Effector memory CD8-positive, alpha-beta T cell (primary cell): Measurements from ENCODE around the gene TAMM41.

Source experiments
- ATAC-seq: fragments of 150-1000 bp; cut with Tn5 transposase; replicated peaks from 2 replicates; pipeline ENCODE4 v1.10.0; 2021; ENCODE audit warnings: mild to moderate bottlenecking, moderate library complexity
- DNase-seq, 3 experiments: peaks; one replicate each; pipeline ENCODE4 v3.0.0; 2021
- H3K27ac Mint-ChIP-seq, 2 donors: one replicate each; pipeline ENCODE4 v1.8.0; 2022; ENCODE audit warnings: mild to moderate bottlenecking in 2 of 2, mixed read lengths in 2 of 2, moderate library complexity in 2 of 2
- H3K27me3 Mint-ChIP-seq, 2 donors: one replicate each; pipeline ENCODE4 v1.8.0; 2022; ENCODE audit warnings: mixed read lengths in 2 of 2
- H3K36me3 Mint-ChIP-seq: one replicate; pipeline ENCODE4 v1.8.0; 2022; ENCODE audit warnings: mild to moderate bottlenecking, moderate library complexity, mixed read lengths; ENCODE audit not compliant: insufficient read depth
- H3K4me1 Mint-ChIP-seq, 2 donors: one replicate each; pipeline ENCODE4 v1.8.0; 2022; ENCODE audit warnings: low read depth in 2 of 2, mixed read lengths in 2 of 2
- H3K4me3 Mint-ChIP-seq, 2 donors: one replicate each; pipeline ENCODE4 v1.8.0; 2022; ENCODE audit warnings: mild to moderate bottlenecking in 2 of 2, mixed read lengths in 2 of 2, moderate library complexity in 2 of 2
- H3K9me3 Mint-ChIP-seq, 2 donors: one replicate each; pipeline ENCODE4 v1.8.0; 2022; ENCODE audit warnings: mixed read lengths in 2 of 2

TAMM41 gene

DNA sequence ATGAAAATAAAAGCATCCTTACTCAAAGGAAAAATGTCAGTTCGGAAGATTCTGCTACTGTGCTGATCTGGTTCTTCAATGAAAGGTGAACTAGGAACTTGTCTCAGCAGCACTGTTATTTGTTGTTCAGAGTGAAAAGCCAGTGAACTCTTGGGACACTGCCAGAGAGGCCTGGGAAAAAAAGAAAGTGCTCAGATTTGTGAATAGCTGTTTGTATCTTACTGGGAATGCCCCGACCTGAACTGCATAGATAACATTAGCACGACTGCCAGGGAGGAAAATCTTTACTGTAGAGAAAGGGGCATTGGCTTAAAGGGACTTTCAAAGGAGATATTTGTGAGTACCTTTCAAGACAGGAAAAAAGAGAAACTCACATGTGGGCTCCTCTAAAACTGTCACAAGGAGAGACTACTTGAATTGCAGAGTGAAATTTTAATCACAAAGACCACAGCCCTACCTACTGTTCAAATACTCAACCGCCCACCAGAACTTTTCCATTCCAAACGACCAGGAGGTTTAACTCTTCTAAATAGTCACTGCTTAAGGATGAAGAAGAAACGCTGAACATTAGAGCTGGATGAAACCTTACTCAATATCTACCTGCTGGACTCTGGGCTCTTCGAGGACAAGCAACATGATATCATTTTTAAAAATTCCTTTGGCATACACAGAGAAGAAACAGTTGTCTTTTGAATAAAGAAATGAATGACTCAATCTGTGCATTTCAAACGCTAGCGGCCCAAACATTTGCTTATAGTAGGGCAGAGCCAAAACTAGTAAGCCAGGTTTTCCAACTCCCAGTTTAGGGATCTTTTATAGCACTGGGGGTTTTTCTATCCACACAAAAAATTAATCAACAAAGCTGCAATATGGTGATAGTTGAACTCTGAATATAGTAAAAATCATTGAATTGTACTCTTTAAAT, 13.4 kb downstream of the TAMM41 start:
- H3K4me1 Mint-ChIP-seq = peaks cover 0 to 4% of the 10 kb centered on the region in 2 donors
- peaks cover 67% of the 10 kb centered on the region for H3K36me3 Mint-ChIP-seq
- no peaks in the 10 kb centered on the region for H3K9me3 Mint-ChIP-seq
- DNase-seq (no peak), ATAC-seq (no peak)
- H3K27ac Mint-ChIP-seq = no peak overlapping the region
- no peak overlapping the region for H3K4me3 Mint-ChIP-seq
- H3K27me3 Mint-ChIP-seq = no peaks in the 10 kb centered on the region

DNA sequence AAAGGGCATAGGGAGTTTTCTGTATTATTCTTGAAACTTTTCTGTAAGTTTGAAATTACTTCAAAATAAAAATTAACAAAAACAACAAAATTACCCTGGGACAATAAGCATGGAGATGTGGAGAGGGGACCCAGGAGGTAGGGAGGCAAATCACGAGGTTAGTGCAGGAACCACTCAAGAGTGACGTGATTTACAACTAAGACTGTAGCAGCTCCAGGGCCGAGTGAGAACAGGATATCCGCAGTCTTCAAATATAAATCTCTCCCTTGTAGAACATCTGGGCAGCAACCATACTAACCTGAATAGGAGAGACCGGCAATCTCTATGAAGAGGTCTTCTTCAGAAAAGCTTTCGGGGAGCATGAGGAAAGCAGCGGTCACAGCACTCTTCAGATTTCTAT, 17.3 kb downstream of the TAMM41 start:
- Mint-ChIP-seq H3K27ac (no peak overlapping the region), H3K36me3 (peaks cover 74% of the 10 kb centered on the region), H3K4me3 (no peak overlapping the region), H3K27me3 (no peaks in the 10 kb centered on the region), H3K4me1 (peaks cover 0 to 7% of the 10 kb centered on the region in 2 donors), H3K9me3 (no peaks in the 10 kb centered on the region)
- DNase-seq (no peak), ATAC-seq (no peak)

DNA sequence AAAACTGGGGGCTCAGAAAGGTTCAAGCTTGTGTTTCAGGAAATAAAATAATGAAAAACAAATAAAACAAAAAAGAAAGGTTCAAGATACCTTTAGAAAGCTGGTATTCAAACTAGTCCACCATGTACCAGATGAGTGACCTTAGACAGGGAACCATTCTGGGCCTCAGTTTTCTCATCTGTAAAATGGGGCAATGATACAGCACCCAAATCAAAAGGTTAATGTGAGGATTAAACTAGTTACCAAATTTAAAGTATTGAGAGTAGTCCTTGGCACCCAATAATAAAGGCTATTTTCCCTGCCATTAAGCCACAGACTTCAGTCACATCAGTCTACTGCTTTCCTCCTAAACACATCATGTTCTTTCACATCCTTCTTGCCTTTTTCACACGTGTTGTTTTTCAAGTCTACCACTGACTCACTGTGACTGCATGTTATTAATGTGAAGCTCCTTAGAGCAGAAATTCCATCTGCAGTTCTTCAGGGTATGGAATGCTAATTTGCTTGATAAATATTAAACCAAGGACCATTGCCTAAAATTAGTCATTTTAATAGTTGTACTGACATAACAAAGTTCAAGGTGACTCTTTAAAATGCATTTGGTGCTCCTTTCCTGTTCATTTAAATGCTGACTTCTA, 19.9 kb downstream of the TAMM41 start:
- no peak overlapping the region for H3K27ac Mint-ChIP-seq
- peaks cover 75% of the 10 kb centered on the region for H3K36me3 Mint-ChIP-seq

DNA sequence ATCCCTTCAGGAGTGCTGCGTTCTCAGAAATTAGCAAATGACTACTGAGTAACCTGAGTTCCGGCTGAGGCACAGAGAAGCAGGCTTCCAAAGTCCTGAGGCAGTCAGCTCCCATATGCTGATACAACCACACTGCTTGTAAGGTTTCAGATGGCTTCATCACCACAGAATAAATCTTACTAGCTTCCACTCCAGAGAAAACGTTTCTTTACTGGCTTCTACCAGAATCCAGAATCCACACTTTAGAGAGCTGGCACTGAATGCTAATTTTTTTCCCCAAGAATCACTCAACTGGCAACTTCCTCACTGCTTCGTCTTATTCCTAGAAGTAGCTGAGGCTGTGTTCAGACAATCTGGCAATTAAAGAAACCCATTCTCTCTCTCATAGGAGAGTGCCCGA, 21.4 kb downstream of the TAMM41 start:
- Mint-ChIP-seq H3K36me3 (peaks cover 70% of the 10 kb centered on the region), H3K4me3 (no peak overlapping the region), H3K9me3 (no peaks in the 10 kb centered on the region), H3K27ac (no peak overlapping the region), H3K27me3 (no peaks in the 10 kb centered on the region), H3K4me1 (peaks cover 3 to 11% of the 10 kb centered on the region in 2 donors)
- DNase-seq (no peak), ATAC-seq (no peak)

More for the DNA sequence above, 19.9 kb downstream of the TAMM41 start:
- ATAC-seq = no peak
- Mint-ChIP-seq H3K4me3 (no peak overlapping the region), H3K9me3 (no peaks in the 10 kb centered on the region), H3K27me3 (no peaks in the 10 kb centered on the region), H3K4me1 (peaks cover 0 to 8% of the 10 kb centered on the region in 2 donors)
- no peak for DNase-seq

DNA sequence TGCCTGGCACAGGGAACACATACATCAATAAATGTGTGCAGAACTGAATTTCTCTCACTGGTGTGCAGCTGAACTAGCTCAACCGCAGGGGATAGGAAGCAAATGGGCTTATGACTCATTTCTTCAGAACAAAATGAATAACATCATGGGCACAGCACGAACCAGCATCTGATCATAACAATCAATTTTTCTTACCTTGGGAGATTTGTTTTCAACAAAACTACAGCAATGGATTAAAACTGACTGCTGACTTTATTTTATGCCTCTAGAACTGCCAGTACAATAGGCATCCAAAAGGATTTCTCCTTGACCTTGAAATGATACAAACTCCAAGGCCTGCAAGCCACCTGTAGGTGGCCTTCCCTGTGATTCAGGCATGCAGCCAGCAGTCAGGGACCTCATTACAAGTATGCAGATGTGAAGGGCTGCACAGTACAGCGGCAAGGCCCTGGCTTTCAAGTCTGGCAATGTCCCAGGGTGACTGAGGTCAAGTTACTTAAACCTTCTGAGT, 26.1 kb downstream of the TAMM41 start:
- no peak for DNase-seq
- peaks cover 45% of the 10 kb centered on the region for H3K36me3 Mint-ChIP-seq
- ATAC-seq = no peak
- H3K4me1 Mint-ChIP-seq = peaks cover 6 to 8% of the 10 kb centered on the region in 2 donors
- no peak overlapping the region for H3K4me3 Mint-ChIP-seq
- H3K9me3 Mint-ChIP-seq = no peaks in the 10 kb centered on the region
- H3K27ac Mint-ChIP-seq = no peak overlapping the region
- no peaks in the 10 kb centered on the region for H3K27me3 Mint-ChIP-seq

DNA sequence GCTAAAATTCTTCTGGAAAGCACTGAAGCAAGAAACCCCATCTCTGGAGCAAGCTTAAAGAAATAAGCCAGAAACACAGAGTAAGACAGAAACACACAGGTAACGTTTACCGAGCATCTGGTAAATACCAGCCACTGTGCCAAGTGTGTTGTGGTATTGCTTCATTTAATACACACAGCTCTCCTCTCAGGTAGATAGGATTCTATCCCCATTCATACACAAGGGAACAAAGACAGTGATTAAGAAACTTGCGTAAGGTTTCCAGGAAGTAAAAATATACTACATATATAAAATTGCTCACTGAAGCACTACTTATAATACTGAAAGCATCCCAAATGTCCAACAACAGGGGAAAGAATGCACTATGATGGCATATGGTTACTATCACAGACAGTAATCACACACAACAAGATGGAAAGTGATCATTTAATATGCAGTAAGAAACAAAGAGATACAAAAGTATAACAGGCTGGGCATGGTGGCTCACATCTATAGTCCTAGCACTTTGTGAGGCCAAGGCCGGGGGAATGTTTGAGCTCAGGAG, 27.5 kb downstream of the TAMM41 start:
- Mint-ChIP-seq H3K27me3 (no peaks in the 10 kb centered on the region), H3K4me3 (no peak overlapping the region), H3K27ac (no peak overlapping the region), H3K9me3 (no peaks in the 10 kb centered on the region), H3K4me1 (peaks cover 4 to 6% of the 10 kb centered on the region in 2 donors), H3K36me3 (peaks cover 46% of the 10 kb centered on the region)
- DNase-seq (no peak), ATAC-seq (no peak)

DNA sequence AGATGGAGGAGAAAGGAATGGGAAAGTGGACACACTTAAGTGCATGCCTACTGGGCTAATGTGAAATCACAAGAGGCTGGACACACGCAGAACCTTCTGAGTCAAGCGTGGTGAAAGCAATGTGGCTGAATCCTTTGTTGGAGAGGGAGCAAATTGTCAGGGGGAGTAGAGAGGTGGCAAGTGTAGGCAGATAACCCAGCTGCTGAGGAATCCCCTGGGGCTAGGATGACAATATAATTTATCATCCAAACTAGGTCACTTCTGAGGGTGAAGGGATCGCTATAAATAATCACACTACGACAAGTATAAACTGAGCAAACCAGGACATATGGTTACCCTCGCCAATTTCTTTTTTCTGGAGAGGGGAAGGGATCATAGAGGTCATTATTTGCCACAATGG, 28.7 kb downstream of the TAMM41 start:
- no peak for ATAC-seq
- Mint-ChIP-seq H3K27me3 (no peaks in the 10 kb centered on the region), H3K36me3 (peaks cover 40% of the 10 kb centered on the region), H3K9me3 (no peaks in the 10 kb centered on the region), H3K4me3 (no peak overlapping the region), H3K27ac (peak overlapping the region in 1 of 2 donors; percentile 26), H3K4me1 (peaks cover 4 to 6% of the 10 kb centered on the region in 2 donors)
- DNase-seq = no peak

DNA sequence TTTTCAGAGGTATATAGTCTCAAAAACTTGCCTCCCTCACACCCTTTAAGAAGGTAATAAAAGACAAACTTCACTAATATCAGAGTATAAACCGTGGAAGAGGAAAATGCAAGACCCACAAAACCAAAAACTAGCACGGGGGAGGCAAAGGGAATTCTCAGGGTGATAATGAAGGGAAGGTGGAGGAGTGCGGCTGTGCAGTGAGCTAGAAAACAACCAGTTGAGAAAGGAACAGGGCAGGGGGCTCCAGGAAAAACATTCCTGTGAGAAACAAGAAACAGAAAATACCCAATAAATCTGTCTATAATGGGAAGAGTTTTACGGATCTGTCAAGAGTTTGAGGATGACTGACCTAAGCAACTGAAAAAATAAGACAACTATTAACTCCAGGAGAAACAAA, 31.6 kb downstream of the TAMM41 start:
- no peak overlapping the region for H3K4me3 Mint-ChIP-seq
- H3K4me1 Mint-ChIP-seq = peaks cover 0 to 3% of the 10 kb centered on the region in 2 donors
- ATAC-seq (no peak), DNase-seq (no peak)
- H3K36me3 Mint-ChIP-seq = peaks cover 38% of the 10 kb centered on the region
- H3K27ac Mint-ChIP-seq = peak overlapping the region in 1 of 2 donors; percentile 32
- H3K27me3 Mint-ChIP-seq = no peaks in the 10 kb centered on the region
- no peaks in the 10 kb centered on the region for H3K9me3 Mint-ChIP-seq

DNA sequence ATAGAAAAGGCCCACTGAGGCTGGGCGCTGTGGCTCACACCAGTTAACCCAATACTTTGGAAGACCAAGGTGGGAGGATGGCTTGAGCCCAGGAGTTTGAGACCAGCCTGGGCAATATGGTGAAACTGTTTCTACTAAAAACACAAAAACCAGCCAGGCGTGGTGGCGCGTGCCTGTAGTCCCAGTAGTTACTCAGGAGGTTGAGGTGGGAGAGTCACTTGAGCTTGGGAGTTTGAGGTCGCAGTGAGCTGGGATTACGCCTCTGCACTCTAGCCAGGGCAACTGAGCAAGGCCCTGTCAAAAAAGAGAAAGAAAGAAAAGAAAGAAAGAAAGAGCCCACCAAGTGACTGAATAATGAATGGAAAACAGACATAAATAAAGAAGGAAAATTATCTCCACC, 32.0 kb downstream of the TAMM41 start:
- DNase-seq = no peak
- Mint-ChIP-seq H3K9me3 (no peaks in the 10 kb centered on the region), H3K27ac (peak overlapping the region in 1 of 2 donors; percentile 32), H3K27me3 (no peaks in the 10 kb centered on the region), H3K4me3 (no peak overlapping the region), H3K36me3 (peaks cover 42% of the 10 kb centered on the region), H3K4me1 (peaks cover 0 to 3% of the 10 kb centered on the region in 2 donors)
- no peak for ATAC-seq

DNA sequence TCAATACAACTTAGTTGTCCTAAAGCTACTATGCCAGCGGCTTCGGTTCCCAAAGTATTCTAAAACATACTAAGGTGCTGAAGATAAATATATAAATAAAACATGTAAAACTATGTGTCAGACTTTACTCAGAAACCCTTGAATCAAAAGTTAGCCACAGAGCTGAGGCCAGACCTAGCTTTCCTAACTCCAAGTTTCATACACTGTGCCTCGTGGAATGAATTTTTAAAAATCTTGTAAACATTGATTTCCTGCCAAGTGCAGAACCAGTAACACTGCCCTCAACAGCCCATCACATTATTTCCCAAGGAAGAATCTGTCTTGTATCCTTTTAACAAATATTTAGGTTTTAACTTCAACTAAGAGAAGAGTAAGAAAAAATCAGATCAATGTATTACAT, 36.4 kb downstream of the TAMM41 start:
- ATAC-seq (no peak), DNase-seq (no peak)
- peaks cover 55% of the 10 kb centered on the region for H3K36me3 Mint-ChIP-seq
- peaks cover 0 to 4% of the 10 kb centered on the region in 2 donors for H3K4me1 Mint-ChIP-seq
- no peaks in the 10 kb centered on the region for H3K27me3 Mint-ChIP-seq
- H3K4me3 Mint-ChIP-seq = no peak overlapping the region
- no peaks in the 10 kb centered on the region for H3K9me3 Mint-ChIP-seq
- H3K27ac Mint-ChIP-seq = peak overlapping the region in 1 of 2 donors; percentile 42

DNA sequence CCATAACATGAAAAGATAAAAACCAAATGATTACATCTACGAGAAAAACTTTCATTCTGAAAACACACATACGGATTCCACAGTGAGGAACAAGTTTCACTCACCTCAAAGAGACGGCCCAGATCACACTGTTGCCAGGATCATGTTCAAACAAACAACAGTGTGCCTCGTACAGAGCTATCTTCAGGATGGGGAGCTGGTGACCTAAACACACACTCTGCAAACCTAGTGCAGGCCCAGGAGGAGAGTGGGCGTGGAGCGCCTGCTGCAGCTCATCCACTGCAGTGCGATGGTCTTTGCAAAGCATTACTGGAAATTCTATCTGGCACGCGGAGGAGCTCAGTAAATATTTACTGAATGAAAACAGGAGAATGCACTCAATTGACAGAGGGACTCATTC, 38.5 kb downstream of the TAMM41 start:
- no peaks in the 10 kb centered on the region for H3K9me3 Mint-ChIP-seq
- no peak overlapping the region for H3K27ac Mint-ChIP-seq
- ATAC-seq (no peak), DNase-seq (no peak)
- H3K4me3 Mint-ChIP-seq = no peak overlapping the region
- H3K27me3 Mint-ChIP-seq = no peaks in the 10 kb centered on the region
- peaks cover 0 to 4% of the 10 kb centered on the region in 2 donors for H3K4me1 Mint-ChIP-seq
- H3K36me3 Mint-ChIP-seq = peaks cover 43% of the 10 kb centered on the region

DNA sequence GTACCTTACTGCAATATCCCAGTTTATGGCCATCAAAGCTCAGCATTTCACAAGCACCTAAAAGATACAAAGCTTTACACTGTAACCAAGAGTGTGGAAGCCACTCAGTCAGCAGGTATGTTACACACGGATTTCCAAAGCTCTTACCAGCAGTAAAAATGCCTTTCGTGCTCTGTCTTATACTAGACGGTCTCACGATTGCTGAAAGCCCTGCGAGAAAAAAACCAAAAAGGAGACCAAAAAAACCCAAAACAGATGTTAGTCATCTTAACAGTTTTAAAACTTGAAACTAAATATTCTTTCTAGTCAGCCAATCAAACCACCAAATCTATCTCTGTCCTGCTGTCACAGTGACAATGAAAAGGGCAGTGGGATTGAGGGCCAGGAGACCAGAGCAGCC, 39.0 kb downstream of the TAMM41 start:
- H3K4me1 Mint-ChIP-seq = peaks cover 0 to 4% of the 10 kb centered on the region in 2 donors
- peaks cover 43% of the 10 kb centered on the region for H3K36me3 Mint-ChIP-seq
- peak overlapping the region in 1 of 2 donors; percentile 25 for H3K27ac Mint-ChIP-seq
- no peaks in the 10 kb centered on the region for H3K9me3 Mint-ChIP-seq
- H3K4me3 Mint-ChIP-seq = no peak overlapping the region
- ATAC-seq (no peak), DNase-seq (no peak)
- H3K27me3 Mint-ChIP-seq = no peaks in the 10 kb centered on the region

DNA sequence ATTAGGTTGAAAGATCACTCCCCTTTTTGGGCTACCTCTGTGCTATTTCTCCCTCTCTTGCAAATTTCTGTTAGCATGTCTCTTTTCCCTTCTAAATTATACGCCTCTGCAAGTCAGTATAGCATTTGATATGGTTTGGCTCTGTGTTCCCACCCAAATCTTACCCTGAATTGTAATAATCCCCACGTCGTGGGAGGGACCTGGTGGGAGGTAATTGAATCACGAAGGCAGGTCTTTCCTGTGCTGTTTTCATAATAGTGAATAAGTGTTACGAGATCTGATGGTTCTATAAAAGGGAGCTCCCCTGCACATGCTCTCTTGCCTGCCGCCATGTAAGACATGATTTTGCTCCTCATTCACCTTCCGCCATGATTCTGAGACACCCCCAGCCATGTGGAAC, 41.0 kb downstream of the TAMM41 start:
- no peak for DNase-seq
- ATAC-seq = no peak
- Mint-ChIP-seq H3K27me3 (no peaks in the 10 kb centered on the region), H3K9me3 (no peaks in the 10 kb centered on the region), H3K27ac (peak overlapping the region in 1 of 2 donors; percentile 50), H3K36me3 (peaks cover 48% of the 10 kb centered on the region), H3K4me3 (no peak overlapping the region), H3K4me1 (peaks cover 0 to 6% of the 10 kb centered on the region in 2 donors)
